ENCODE data around the gene HCFC1. TPM values are rescaled to one million over a fixed set of nuclear protein-coding genes. Genes with fewer than 3 reads are reported as not detected.
A peak's percentile ranks its signal among the peaks of the same experiment; 100 is the strongest.
"Not testable (repeated sequence)": the region's sequence is repeated elsewhere in the genome, so short reads cannot be mapped to it uniquely, and the experiment has no call there.

The HCFC1 gene
- total RNA-seq, 2 experiments from 2014 or later = 90.4 to 93.0 TPM

GRCh38 chrX:154000051-154000450 lies 28.4 kb upstream of the HCFC1 start:
- DNase-seq = no peak
- ChIA-PET POLR2A (no interaction called here), CTCF (interaction anchor here (0.6 to 6.2 kb wide), 2 partner anchors 14 to 391 kb away, joined by 3 to 37 read pairs; no protein-coding TSS in a partner anchor)
- Mint-ChIP-seq H3K4me3 (no peak overlapping the region), H3K4me1 (ENCODE audit: low read depth) (peaks cover 11% of the 10 kb centered on the region), H3K27me3 (no peaks in the 10 kb centered on the region), H3K9me3 (no peaks in the 10 kb centered on the region), H3K27ac (no peak overlapping the region), H3K36me3 (peaks cover 3% of the 10 kb centered on the region)
- intact Hi-C loops (cut with micrococcal nuclease) = no loop called here

DNA sequence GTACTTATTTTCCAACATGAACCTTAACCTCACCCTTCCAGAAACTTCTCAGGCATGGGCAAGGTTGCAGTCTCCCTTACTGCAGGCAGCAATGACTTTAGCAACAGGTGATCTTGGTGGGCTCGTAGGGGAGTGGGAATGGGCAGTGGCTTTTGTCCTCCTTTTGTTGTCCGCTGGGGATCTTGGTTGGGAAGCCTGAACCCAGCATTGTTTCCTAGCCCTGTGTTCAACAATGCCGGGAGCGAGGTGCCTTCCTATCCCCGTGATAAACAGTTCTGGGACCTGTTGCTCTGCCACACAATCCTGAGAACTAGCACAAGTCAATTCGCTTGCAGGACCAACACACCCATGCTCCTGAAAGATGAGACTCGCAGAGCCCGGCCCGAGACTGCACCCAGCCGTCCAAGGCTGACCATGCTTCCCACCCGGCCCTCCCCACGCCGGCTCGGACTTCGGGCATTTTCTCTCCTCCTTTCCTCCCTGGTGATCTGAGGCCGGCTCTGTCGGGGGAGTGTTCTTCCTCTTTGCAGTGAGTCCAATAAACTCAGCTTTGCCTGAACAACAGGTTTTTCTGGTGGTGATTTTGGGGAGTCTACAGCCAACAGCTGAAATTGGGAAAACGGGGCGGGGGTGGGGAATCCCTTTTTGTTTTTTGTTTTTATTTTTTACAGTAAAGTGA lies 27.9 kb upstream of the HCFC1 start:
- H3K36me3 Mint-ChIP-seq = peaks cover 3% of the 10 kb centered on the region
- POLR2A ChIA-PET = no interaction called here
- no peak overlapping the region for H3K27ac Mint-ChIP-seq
- CTCF ChIA-PET = interaction anchor here (0.6 to 6.2 kb wide), 2 partner anchors 14 to 390 kb away, joined by 3 to 37 read pairs; no protein-coding TSS in a partner anchor
- peaks cover 11% of the 10 kb centered on the region for H3K4me1 Mint-ChIP-seq (ENCODE audit: low read depth)
- H3K27me3 Mint-ChIP-seq = no peaks in the 10 kb centered on the region
- no peak overlapping the region for H3K4me3 Mint-ChIP-seq
- intact Hi-C loops (cut with micrococcal nuclease) = no loop called here
- H3K9me3 Mint-ChIP-seq = no peaks in the 10 kb centered on the region
- no peak for DNase-seq

DNA sequence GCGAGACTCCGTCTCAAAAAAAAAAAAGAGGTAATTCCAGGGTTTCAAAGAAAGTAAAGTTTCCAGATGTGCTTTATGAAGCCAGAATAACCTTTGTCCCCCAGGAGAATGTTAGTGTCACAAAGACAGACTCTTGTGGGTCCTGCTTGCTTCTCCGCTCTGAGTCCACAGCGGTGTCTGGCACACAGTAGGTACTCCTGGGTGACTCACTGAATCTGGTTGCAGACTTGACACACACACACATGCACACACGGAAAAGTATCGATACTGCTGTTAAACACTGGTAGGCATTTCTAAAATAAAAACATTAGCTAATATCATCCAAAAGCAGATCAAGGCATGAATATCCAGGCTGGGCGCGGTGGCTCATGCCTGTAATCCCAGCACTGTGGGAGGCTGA lies 23.9 kb upstream of the HCFC1 start:
- POLR2A ChIA-PET = no interaction called here

DNA sequence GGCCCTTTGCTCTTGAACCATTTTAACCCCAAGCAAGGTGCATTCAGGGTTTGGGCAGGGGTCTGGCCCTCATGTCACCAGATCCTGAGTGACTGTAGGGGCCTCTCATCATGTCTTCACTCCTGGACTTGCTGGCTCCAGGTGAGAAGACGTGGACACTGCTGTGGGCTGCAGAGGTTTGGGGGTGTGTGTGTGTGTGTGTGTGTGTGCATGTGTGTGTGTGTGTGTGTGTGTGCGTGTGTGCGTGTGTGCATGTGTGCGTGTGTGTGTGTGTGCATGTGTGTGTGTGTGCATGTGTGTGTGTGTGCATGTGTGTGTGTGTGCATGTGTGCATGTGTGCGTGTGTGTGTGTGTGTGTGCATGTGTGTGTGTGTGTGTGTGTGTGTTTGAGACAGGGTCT lies 22.8 kb upstream of the HCFC1 start:
- CTCF ChIA-PET; H3K36me3 Mint-ChIP-seq; intact Hi-C loops (cut with micrococcal nuclease); DNase-seq; POLR2A ChIA-PET; H3K9me3 Mint-ChIP-seq; H3K4me3 Mint-ChIP-seq; H3K27me3 Mint-ChIP-seq; H3K27ac Mint-ChIP-seq: not testable (repeated sequence)
- peaks cover 16% of the 10 kb centered on the region for H3K4me1 Mint-ChIP-seq (ENCODE audit: low read depth)

More for the DNA sequence above, 23.9 kb upstream of the HCFC1 start:
- Mint-ChIP-seq H3K4me3 (no peak overlapping the region), H3K27ac (no peak overlapping the region), H3K9me3 (no peaks in the 10 kb centered on the region), H3K36me3 (no peaks in the 10 kb centered on the region), H3K27me3 (no peaks in the 10 kb centered on the region), H3K4me1 (ENCODE audit: low read depth) (peaks cover 6% of the 10 kb centered on the region)
- intact Hi-C loops (cut with micrococcal nuclease) = no loop called here
- CTCF ChIA-PET = no interaction called here
- no peak for DNase-seq

GRCh38 chrX:153993978-153994377 lies 22.4 kb upstream of the HCFC1 start:
- Mint-ChIP-seq H3K4me3 (no peak overlapping the region), H3K36me3 (no peaks in the 10 kb centered on the region), H3K4me1 (ENCODE audit: low read depth) (peaks cover 19% of the 10 kb centered on the region), H3K9me3 (no peaks in the 10 kb centered on the region), H3K27ac (no peak overlapping the region), H3K27me3 (no peaks in the 10 kb centered on the region)
- intact Hi-C loops (cut with micrococcal nuclease) = no loop called here
- no peak for DNase-seq
- ChIA-PET CTCF (interaction anchor here (1.0 kb wide), 1 partner anchor 20 kb away, joined by 3 read pairs; no protein-coding TSS in a partner anchor), POLR2A (no interaction called here)

DNA sequence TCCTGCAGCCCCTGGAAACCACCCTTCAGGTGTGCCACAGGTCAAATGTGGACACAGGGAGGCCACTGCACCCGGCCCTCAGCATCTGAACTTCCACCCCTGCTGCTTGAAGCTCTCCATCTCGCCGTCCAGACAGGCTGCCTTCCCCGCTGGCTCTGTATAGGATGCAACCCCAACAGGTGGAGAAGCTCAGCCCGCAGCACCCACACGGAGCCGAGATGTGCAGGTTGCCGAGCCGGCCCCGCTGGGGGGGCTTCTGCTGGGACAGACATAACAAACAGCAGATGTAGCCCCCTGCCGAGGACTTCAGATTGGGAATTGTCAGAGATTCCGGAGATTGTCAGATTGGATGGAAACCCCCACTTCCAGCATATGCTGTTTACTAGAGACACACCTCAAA lies 21.5 kb upstream of the HCFC1 start:
- Mint-ChIP-seq H3K9me3 (no peaks in the 10 kb centered on the region), H3K27me3 (no peaks in the 10 kb centered on the region), H3K4me3 (no peak overlapping the region), H3K36me3 (no peaks in the 10 kb centered on the region), H3K27ac (no peak overlapping the region), H3K4me1 (ENCODE audit: low read depth) (peaks cover 19% of the 10 kb centered on the region)
- POLR2A ChIA-PET = no interaction called here
- DNase-seq = no peak
- intact Hi-C loops (cut with micrococcal nuclease) = no loop called here
- CTCF ChIA-PET = interaction anchor here (1.0 kb wide), 1 partner anchor 21 kb away, joined by 3 read pairs; no protein-coding TSS in a partner anchor

DNA sequence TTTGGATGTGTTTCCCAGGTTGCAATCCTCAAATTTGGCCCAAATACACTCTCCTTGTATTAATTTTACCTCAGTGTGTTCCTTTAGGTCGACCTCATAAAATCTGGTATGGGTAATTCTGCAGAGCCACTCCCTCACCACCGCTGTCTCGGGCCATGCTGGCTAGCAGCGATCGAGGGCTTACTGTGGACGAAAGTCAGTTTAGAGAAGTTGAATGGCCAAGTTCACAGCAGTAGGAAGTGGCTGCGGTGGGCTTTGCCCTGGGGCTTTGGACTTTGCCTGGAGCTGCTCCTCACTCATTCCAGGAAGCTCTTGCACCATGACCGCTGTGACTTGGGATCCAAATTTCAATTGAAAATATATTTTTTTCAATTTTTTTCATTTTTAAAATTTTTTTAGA lies 20.6 kb upstream of the HCFC1 start:
- ChIA-PET POLR2A (no interaction called here), CTCF (no interaction called here)
- Mint-ChIP-seq H3K27ac (no peak overlapping the region), H3K9me3 (no peaks in the 10 kb centered on the region), H3K36me3 (no peaks in the 10 kb centered on the region), H3K4me1 (ENCODE audit: low read depth) (peaks cover 19% of the 10 kb centered on the region), H3K4me3 (no peak overlapping the region), H3K27me3 (no peaks in the 10 kb centered on the region)
- intact Hi-C loops (cut with micrococcal nuclease) = no loop called here
- DNase-seq = no peak

DNA sequence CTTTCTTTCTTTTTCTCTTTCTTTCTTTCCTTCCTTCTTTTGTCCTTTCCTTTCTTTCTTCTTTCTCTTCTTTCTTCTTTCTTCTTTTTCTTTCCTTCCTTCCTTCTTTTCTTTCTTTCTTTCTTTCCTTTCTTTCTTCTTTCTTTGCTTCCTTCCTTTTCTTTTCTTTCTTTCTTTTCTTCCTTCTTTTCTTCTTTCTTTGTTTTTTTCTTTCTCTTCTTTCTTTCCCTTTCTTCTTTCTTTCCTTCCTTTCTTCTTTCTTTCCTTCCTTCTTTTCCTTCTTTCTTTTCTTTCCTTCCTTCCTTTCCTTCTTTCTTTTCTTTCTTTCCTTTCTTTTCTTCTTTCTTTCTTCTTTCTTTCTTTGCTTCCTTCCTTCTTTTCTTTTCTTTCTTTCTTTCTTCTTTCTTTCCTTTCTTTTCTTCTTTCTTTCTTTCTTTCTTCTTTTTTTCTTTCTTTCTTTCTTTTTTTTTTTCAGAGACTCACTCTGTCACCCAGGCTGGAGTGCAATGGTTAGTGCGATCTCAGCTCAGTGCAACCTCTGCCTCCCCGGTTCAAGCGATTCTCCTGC lies 19.5 kb upstream of the HCFC1 start:
- ChIA-PET POLR2A (no interaction called here), CTCF (no interaction called here)
- intact Hi-C loops (cut with micrococcal nuclease) = no loop called here
- DNase-seq = no peak
- Mint-ChIP-seq H3K4me3 (no peak overlapping the region), H3K27me3 (no peaks in the 10 kb centered on the region), H3K9me3 (no peaks in the 10 kb centered on the region), H3K27ac (no peak overlapping the region), H3K36me3 (no peaks in the 10 kb centered on the region), H3K4me1 (ENCODE audit: low read depth) (peaks cover 19% of the 10 kb centered on the region)

GRCh38 chrX:153989973-153990655 lies 18.5 kb upstream of the HCFC1 start:
- no peak overlapping the region for H3K4me3 Mint-ChIP-seq
- ChIA-PET CTCF (interaction anchor here (1.3 to 2.9 kb wide), 2 partner anchors 16 to 23 kb away, joined by 3 to 9 read pairs; no protein-coding TSS in a partner anchor), POLR2A (interaction anchor here (0.8 to 1.3 kb wide), 2 partner anchors 8 to 16 kb away, joined by 3 to 5 read pairs; no protein-coding TSS in a partner anchor)
- no peaks in the 10 kb centered on the region for H3K36me3 Mint-ChIP-seq
- H3K9me3 Mint-ChIP-seq = no peaks in the 10 kb centered on the region
- no peaks in the 10 kb centered on the region for H3K27me3 Mint-ChIP-seq
- intact Hi-C loops (cut with micrococcal nuclease) = no loop called here
- no peak for DNase-seq
- H3K4me1 Mint-ChIP-seq (ENCODE audit: low read depth) = peaks cover 19% of the 10 kb centered on the region
- peak overlapping the region; percentile 69 for H3K27ac Mint-ChIP-seq

DNA sequence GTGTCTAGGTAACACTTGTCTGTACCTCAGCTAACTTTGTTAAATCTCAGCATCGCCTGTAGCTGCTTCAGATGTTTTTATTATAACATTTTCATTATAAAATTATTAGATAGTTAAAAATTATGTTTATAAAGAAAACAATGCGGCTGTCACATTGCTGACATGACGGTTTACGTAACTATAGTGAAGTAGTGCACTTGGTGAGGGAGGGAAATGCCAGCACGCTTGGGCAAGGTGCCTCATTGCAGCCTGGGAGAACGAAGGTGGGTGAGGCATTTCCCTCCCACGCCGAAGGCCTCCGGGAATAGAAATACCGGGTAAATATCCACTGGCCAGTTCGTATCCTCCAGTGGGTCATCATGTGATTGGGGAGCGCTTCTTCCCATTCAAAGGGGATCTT lies 16.9 kb upstream of the HCFC1 start:
- H3K36me3 Mint-ChIP-seq = no peaks in the 10 kb centered on the region
- H3K4me3 Mint-ChIP-seq = no peak overlapping the region
- H3K4me1 Mint-ChIP-seq (ENCODE audit: low read depth) = peaks cover 33% of the 10 kb centered on the region

DNA sequence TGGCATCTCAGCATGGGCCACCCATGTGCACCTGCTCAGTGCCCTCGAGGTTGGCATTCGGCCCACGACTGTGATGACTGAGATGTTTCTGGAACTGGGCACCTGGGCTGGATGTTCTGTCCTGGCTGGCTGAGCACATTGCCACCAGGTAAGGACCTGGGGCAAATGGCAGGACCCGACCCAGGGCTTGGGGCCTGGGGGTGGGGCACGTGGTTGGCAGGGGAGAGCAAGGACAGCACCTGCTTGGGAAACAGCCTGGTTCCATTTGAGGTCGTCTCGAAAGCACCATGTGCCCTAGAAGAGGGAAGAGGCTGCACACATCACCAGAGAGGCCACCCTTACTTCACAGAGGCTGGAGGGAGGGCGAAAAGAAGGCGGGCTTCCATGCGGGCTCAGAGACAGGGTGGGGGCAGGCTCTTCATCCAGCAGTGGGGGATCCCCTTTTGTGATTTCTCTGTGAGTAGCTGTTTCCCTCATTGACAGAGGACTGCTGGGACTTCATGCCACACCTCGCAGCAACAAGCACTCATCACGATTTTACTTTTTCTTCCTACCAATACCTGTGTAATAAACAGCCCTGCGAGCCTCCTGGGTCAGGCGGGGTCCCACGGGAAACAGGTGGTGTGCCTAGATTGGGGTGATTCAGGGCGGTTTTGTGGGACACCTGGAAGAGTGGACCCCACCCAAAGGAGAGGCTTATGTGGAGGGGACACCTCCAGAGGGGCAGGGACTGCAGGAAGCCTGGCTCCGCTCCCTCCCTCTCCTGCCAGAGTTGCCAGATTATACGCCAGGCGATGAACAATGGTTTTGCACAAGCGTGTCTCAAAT lies 12.9 kb upstream of the HCFC1 start:
- Mint-ChIP-seq H3K27me3 (no peaks in the 10 kb centered on the region), H3K4me1 (ENCODE audit: low read depth) (peaks cover 50% of the 10 kb centered on the region), H3K36me3 (peaks cover 7% of the 10 kb centered on the region), H3K27ac (peak overlapping the region; percentile 98), H3K4me3 (peak overlapping the region; percentile 78), H3K9me3 (no peaks in the 10 kb centered on the region)
- peak; percentile 75 for DNase-seq
- ChIA-PET POLR2A (interaction anchor here (0.7 to 2.4 kb wide), 3 partner anchors 12 to 17 kb away, joined by 3 to 7 read pairs (median 3); partner anchors contain the start of gene TMEM187), CTCF (no interaction called here)
- intact Hi-C loops (cut with micrococcal nuclease) = loop anchor here (5.0 kb wide), 1 partner anchor 38 kb away; no protein-coding TSS in a partner anchor

More for the DNA sequence above, 16.9 kb upstream of the HCFC1 start:
- Mint-ChIP-seq H3K27ac (no peak overlapping the region), H3K9me3 (no peaks in the 10 kb centered on the region), H3K27me3 (no peaks in the 10 kb centered on the region)
- CTCF ChIA-PET = interaction anchor here (1.3 to 2.9 kb wide), 2 partner anchors 15 to 25 kb away, joined by 3 to 9 read pairs; no protein-coding TSS in a partner anchor
- DNase-seq = no peak
- intact Hi-C loops (cut with micrococcal nuclease) = no loop called here
- POLR2A ChIA-PET = no interaction called here

All from activated CD4-positive, alpha-beta memory T cell treated with anti-CD3 and anti-CD28 coated beads for 36 hours (primary cell).